DOHH2 (cell line): ENCODE data around the gene ADAP1.
"Not testable (repeated sequence)": the region's sequence is repeated elsewhere in the genome, so short reads cannot be mapped to it uniquely, and the experiment has no call there.

Experiments
- H3F3A ChIP-seq: fragments of 200-600 bp; sonication (generic), shearing (Covaris generic); 2 replicates; pipeline ENCODE4 v1.6.0; 2016; ENCODE audit warnings: antibody characterized with exemption, mild to moderate bottlenecking; ENCODE audit not compliant: control insufficient read depth, insufficient read depth
- H3K27ac ChIP-seq: fragments of 200-600 bp; sonication (generic); 2 replicates; pipeline ENCODE4 v1.5.1; 2014; ENCODE audit warnings: low read depth, mild to moderate bottlenecking, low read length, moderate library complexity
- H3K27me3 ChIP-seq: fragments of 200-600 bp; sonication (generic); 2 replicates; pipeline ENCODE4 v1.6.1; 2014; ENCODE audit warnings: mild to moderate bottlenecking, low read length, mixed read lengths; ENCODE audit not compliant: control insufficient read depth
- H3K36me3 ChIP-seq: fragments of 200-600 bp; sonication (generic); 2 replicates; pipeline ENCODE4 v1.6.1; 2014; ENCODE audit warnings: mild to moderate bottlenecking, low read length, moderate library complexity, mixed read lengths; ENCODE audit not compliant: control insufficient read depth
- H3K4me1 ChIP-seq: fragments of 200-600 bp; sonication (generic); 2 replicates; pipeline ENCODE4 v1.6.1; 2014; ENCODE audit warnings: mild to moderate bottlenecking, low read length, mixed read lengths; ENCODE audit not compliant: control insufficient read depth
- H3K4me2 ChIP-seq: fragments of 200-600 bp; sonication (generic); 2 replicates; pipeline ENCODE4 v1.6.0; 2014; ENCODE audit warnings: mild to moderate bottlenecking, low read length, moderate library complexity
- H3K4me3 ChIP-seq: fragments of 200-600 bp; sonication (generic); 2 replicates; pipeline ENCODE4 v1.5.1; 2014; ENCODE audit warnings: mild to moderate bottlenecking, low read length, mixed read lengths
- H3K79me2 ChIP-seq: fragments of 200-600 bp; sonication (generic); 2 replicates; pipeline ENCODE4 v1.6.1; 2014; ENCODE audit warnings: mild to moderate bottlenecking, low read length, mixed read lengths; ENCODE audit not compliant: control insufficient read depth
- H3K9me2 ChIP-seq: fragments of 200-600 bp; sonication (generic); replicated peaks from 2 replicates; pipeline ENCODE4 v1.6.1; 2014; ENCODE audit warnings: mild to moderate bottlenecking, low read length, mixed read lengths; ENCODE audit not compliant: control insufficient read depth
- H3K9me3 ChIP-seq: fragments of 200-600 bp; sonication (generic); 2 replicates; pipeline ENCODE4 v1.6.1; 2014; ENCODE audit warnings: antibody characterized with exemption, low read length, mixed read lengths; ENCODE audit not compliant: control insufficient read depth, insufficient read depth
- H4K20me1 ChIP-seq: fragments of 200-600 bp; sonication (generic); 2 replicates; pipeline ENCODE4 v1.6.0; 2014; ENCODE audit warnings: low read depth, mild to moderate bottlenecking, antibody characterized with exemption, low read length, moderate library complexity; ENCODE audit not compliant: control insufficient read depth, insufficient read depth
- EZH2phosphoT487 ChIP-seq: fragments of 200-600 bp; sonication (generic); IDR thresholded peaks from 2 replicates; pipeline ENCODE4 v1.6.1; 2017; ENCODE audit warnings: borderline replicate concordance, mild to moderate bottlenecking, antibody characterized with exemption, low read length, moderate library complexity, mixed read lengths
- TF ChIP-seq, protein P1 (sequence below): fragments of 200-600 bp; sonication (generic); IDR thresholded peaks from one replicate; pipeline ENCODE4 v1.5.1; 2014; ENCODE audit warnings: antibody characterized with exemption, mild to moderate bottlenecking, low read depth, low read length; ENCODE audit not compliant: poor library complexity, severe bottlenecking

ADAP1 gene

DNA sequence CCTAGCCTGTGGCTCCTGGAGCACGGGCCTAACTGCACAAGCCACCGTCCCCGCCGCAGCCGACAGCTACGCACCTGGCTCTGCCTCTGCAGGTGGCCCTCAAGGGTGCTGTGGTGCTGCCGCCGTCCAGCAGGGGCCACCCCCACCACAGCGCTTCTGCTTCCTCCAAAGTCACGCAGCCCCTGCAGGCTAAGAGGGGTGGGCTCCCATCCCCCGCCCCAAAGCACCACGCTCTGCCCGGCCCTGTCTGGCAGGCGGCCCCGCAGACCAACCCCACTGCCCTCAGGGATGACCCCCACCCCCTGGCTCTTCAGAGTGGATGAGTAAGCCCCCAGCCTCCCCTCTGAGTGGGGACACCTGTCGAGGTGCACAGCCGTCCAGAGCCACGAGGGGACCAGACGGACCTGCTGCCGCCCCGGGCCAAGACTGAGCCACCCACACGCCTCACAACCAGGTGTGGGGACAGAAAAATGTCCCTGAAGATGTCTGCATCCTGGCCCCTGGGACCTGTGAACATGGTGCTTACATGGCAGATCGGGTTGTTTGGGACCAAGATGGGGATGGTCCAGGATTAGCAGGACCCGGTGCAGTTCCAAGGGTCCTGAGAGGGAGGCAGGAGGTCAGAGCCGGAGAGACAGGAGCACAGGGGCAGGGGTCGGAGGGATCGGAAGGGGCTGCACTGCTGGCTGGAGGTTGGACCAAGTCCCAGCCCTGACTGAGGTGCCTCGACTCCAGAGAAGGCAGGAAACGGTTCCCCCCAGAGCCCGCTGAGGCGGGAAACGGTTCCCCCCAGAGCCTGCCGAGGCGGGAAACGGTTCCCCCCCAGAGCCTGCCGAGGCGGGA, 9.0 kb upstream of the ADAP1 start:
- Histone ChIP-seq H3K9me2 (no peaks in the 10 kb centered on the region), H4K20me1 (peaks cover 4% of the 10 kb centered on the region; the same call in 1 of the 2 replicates), H3K27ac (peak overlapping the region; percentile 77), H3K27me3 (no peaks in the 10 kb centered on the region), H3F3A (peaks cover 39% of the 10 kb centered on the region), H3K4me3 (peak overlapping the region; percentile 59), H3K36me3 (peaks cover 31% of the 10 kb centered on the region), H3K9me3 (no peaks in the 10 kb centered on the region), H3K4me1 (peaks cover 51% of the 10 kb centered on the region), H3K4me2 (peak overlapping the region; percentile 71), H3K79me2 (peaks cover 9% of the 10 kb centered on the region)
- TF ChIP-seq EZH2phosphoT487 = no peak
- TF ChIP-seq, protein P1, sequence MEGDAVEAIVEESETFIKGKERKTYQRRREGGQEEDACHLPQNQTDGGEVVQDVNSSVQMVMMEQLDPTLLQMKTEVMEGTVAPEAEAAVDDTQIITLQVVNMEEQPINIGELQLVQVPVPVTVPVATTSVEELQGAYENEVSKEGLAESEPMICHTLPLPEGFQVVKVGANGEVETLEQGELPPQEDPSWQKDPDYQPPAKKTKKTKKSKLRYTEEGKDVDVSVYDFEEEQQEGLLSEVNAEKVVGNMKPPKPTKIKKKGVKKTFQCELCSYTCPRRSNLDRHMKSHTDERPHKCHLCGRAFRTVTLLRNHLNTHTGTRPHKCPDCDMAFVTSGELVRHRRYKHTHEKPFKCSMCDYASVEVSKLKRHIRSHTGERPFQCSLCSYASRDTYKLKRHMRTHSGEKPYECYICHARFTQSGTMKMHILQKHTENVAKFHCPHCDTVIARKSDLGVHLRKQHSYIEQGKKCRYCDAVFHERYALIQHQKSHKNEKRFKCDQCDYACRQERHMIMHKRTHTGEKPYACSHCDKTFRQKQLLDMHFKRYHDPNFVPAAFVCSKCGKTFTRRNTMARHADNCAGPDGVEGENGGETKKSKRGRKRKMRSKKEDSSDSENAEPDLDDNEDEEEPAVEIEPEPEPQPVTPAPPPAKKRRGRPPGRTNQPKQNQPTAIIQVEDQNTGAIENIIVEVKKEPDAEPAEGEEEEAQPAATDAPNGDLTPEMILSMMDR = peak; percentile 67

DNA sequence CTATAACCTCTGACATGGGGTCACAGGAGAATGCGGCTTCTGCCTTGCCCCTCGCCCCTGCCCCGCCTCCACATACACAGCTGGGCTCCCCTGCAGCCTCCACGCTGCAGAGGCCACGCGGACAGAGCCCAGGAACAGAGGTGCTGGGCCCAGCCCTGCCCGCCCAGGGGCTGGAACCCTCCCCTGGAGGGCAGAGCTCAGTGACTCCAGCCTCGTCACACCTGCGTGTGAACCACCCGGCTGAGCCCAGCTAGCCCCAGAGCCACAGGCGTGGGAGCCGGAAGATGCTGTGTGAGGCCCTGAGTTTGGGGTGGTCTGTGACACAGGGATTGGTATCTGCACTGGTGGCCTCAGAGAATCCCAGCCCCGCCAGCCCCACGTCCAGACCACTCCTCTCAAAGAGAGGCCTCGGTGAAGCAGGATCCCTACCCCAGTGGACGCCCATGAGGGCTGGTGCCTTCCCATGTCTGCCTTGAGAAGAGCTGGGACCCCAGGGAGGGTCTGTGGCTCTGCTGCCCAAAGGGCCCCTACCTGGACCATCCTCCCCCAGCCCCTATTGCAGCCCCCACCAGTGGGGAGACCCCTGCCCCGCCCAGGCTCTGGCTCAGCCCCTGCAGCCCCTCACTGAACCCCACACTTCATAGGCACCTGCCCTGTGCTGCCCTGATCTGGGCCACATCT, 8.1 kb upstream of the ADAP1 start:
- H3F3A ChIP-seq = peaks cover 39% of the 10 kb centered on the region

DNA sequence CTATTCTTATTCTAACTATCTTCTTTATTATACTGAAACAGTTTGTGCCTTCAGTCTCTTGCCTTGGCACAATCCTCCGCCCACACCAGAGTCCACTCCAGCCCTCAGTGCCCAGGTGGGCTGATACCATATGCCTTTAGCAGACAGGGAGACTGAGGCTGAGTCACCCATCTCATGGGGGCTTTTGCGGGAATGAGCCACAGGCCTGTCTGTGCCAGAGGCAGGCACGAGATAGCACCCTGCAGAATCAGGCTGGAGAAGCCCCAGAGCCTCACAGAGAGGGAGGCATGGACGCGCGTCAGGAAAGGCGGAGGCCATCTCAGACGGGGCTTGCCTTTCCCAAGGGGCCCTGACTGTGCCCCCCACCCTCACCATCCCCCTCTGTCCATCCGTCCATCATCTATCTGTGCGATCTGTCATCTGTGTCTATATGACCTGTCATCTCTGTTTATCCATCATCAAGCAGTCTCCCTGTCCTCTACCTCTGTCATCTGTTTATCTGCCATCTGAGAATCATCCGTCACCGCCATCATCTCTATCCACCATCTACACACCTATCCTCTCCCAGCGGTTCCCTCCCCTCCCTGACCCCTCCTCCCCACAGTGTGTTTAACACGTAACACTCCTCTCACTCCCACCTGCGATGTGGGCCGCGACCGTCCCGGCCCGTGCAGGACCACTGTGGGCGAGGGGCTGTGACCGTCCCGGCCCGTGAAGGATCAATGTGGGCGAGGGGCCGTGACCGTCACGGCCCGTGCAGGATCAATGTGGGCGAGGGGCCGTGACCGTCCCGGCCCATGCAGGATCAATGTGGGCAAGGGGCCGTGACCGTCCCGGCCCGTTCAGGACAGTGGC, 7.3 kb upstream of the ADAP1 start:
- Histone ChIP-seq H3K4me1 (peaks cover 58% of the 10 kb centered on the region), H3K4me3 (no peak overlapping the region), H3K9me3 (no peaks in the 10 kb centered on the region), H3K9me2 (no peaks in the 10 kb centered on the region), H3K4me2 (no peak overlapping the region), H3K27ac (no peak overlapping the region), H3K27me3 (0 out of 2 replicates have a peak, but pooled peaks cover 2% of the 10 kb centered on the region), H3K79me2 (peaks cover 4% of the 10 kb centered on the region; the same call in 1 of the 2 replicates), H3K36me3 (peaks cover 14% of the 10 kb centered on the region), H3F3A (peaks cover 33% of the 10 kb centered on the region), H4K20me1 (peaks cover 4% of the 10 kb centered on the region; the same call in 1 of the 2 replicates)
- TF ChIP-seq, protein P1 = no peak
- TF ChIP-seq EZH2phosphoT487 = no peak

More for the DNA sequence above, 8.1 kb upstream of the ADAP1 start:
- H3K4me3 ChIP-seq = peak overlapping the region; percentile 59; the same call in 1 of the 2 replicates
- H3K9me3 ChIP-seq = no peaks in the 10 kb centered on the region
- peaks cover 57% of the 10 kb centered on the region for H3K4me1 ChIP-seq
- H3K27ac ChIP-seq = peak overlapping the region; percentile 77
- peaks cover 22% of the 10 kb centered on the region for H3K36me3 ChIP-seq
- peak overlapping the region; percentile 71 for H3K4me2 ChIP-seq
- H3K9me2 ChIP-seq = no peaks in the 10 kb centered on the region
- peaks cover 4% of the 10 kb centered on the region; the same call in 1 of the 2 replicates for H4K20me1 ChIP-seq
- TF ChIP-seq, protein P1 = no peak
- TF ChIP-seq EZH2phosphoT487 = no peak
- no peaks in the 10 kb centered on the region for H3K27me3 ChIP-seq
- peaks cover 6% of the 10 kb centered on the region for H3K79me2 ChIP-seq

DNA sequence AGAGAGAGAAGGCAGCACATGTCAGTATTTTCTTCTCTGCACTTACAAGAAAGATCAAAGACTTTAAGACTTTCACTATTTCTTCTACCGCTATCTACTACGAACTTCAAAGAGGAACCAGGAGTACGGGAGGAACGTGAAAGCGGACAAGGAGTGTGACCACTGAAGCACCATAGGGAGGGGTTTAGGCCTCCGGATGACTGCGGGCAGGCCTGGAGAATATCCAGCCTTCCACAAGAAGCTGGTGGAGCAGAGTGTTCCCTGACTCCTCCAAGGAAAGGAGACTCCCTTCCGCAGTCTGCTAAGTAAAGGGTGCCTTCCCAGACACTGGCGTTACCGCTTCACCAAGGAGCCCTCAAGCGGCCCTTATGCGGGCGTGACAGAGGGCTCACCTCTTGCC, 6.5 kb upstream of the ADAP1 start:
- not testable (repeated sequence) for H3K27me3 ChIP-seq, H3K27ac ChIP-seq, H3K4me2 ChIP-seq, H3K79me2 ChIP-seq, H3K36me3 ChIP-seq, H3K9me2 ChIP-seq, H3K9me3 ChIP-seq, H4K20me1 ChIP-seq, H3K4me3 ChIP-seq
- Histone ChIP-seq H3F3A (peaks cover 26% of the 10 kb centered on the region), H3K4me1 (peaks cover 58% of the 10 kb centered on the region)
